Liver (tissue), 9 donors: ENCODE data around the gene METTL2B. TPM values are rescaled to one million over a fixed set of nuclear protein-coding genes. Genes with fewer than 3 reads are reported as not detected.

ENCODE experiments used
- DNase-seq: peaks from one replicate; pipeline ENCODE4 v3.0.0-alpha.2; 2017; ENCODE audit warnings: low spot score
- H3K27ac ChIP-seq, 2 donors: one replicate each; pipeline ENCODE4 v1.7.0; 2013; ENCODE audit warnings: inconsistent platforms in 2 of 2, low read length in 2 of 2, control low read depth in 1 of 2, low read depth in 1 of 2, mild to moderate bottlenecking in 1 of 2
- H3K27me3 ChIP-seq, 4 donors: one replicate each; pipeline versions ENCODE4 v1.6.1 to v1.7.0; 2013; ENCODE audit warnings: low read length in 3 of 4, inconsistent platforms in 1 of 4, mild to moderate bottlenecking in 1 of 4, moderate library complexity in 1 of 4; ENCODE audit not compliant: control insufficient read depth in 4 of 4, insufficient read depth in 4 of 4
- H3K36me3 ChIP-seq, 4 donors: one replicate each; pipeline versions ENCODE4 v1.6.1 to v1.7.0; 2013; ENCODE audit warnings: low read length in 3 of 4, mild to moderate bottlenecking in 3 of 4, low read depth in 1 of 4, moderate library complexity in 1 of 4; ENCODE audit not compliant: control insufficient read depth in 4 of 4, insufficient read depth in 3 of 4
- H3K4me1 ChIP-seq, 4 donors: one replicate each; pipeline versions ENCODE4 v1.6.1 to v1.7.0; 2013; ENCODE audit warnings: low read length in 3 of 4, mild to moderate bottlenecking in 3 of 4, moderate library complexity in 1 of 4; ENCODE audit not compliant: control insufficient read depth in 4 of 4, insufficient read depth in 4 of 4
- H3K4me3 ChIP-seq, 3 donors: one replicate each; pipeline versions ENCODE4 v1.6.1 to v1.7.0; 2013; ENCODE audit warnings: low read length in 3 of 3, control low read depth in 1 of 3, low read depth in 1 of 3, mild to moderate bottlenecking in 1 of 3
- H3K9ac ChIP-seq, 2 donors: one replicate each; pipeline ENCODE4 v1.7.0; 2013; ENCODE audit warnings: low read length in 2 of 2, mild to moderate bottlenecking in 2 of 2, moderate library complexity in 2 of 2, control low read depth in 1 of 2, low read depth in 1 of 2
- H3K9me3 ChIP-seq, 4 donors: one replicate each; pipeline versions ENCODE4 v1.6.1 to v1.7.0; 2013; ENCODE audit warnings: low read length in 3 of 4; ENCODE audit not compliant: control insufficient read depth in 4 of 4
- EGR1 ChIP-seq, 2 donors: IDR thresholded peaks; 2 replicates each; pipeline ENCODE4 v1.6.1; 2016 to 2018; ENCODE audit warnings: antibody characterized with exemption in 2 of 2, low read depth in 2 of 2
- FOXA1 ChIP-seq: IDR thresholded peaks from 2 replicates; pipeline ENCODE4 v1.6.1; 2016; ENCODE audit warnings: antibody characterized with exemption
- FOXA2 ChIP-seq: IDR thresholded peaks from 2 replicates; pipeline ENCODE4 v1.6.1; 2016; ENCODE audit warnings: antibody characterized with exemption
- GABPA ChIP-seq, 2 donors: IDR thresholded peaks in 1 of 2; conservative IDR thresholded peaks in 1 of 2; 2 replicates each; pipeline ENCODE4 v1.6.1; 2016; ENCODE audit warnings: antibody characterized with exemption in 2 of 2, mild to moderate bottlenecking in 1 of 2, moderate library complexity in 1 of 2
- HNF4A ChIP-seq, 2 donors: conservative IDR thresholded peaks; 2 replicates each; pipeline ENCODE4 v1.6.1; 2016; ENCODE audit warnings: antibody characterized with exemption in 2 of 2, mild to moderate bottlenecking in 2 of 2
- HNF4G ChIP-seq: IDR thresholded peaks from 2 replicates; pipeline ENCODE4 v1.6.1; 2016; ENCODE audit warnings: antibody characterized with exemption
- NR2F2 ChIP-seq: IDR thresholded peaks from 2 replicates; pipeline ENCODE4 v1.6.1; 2016; ENCODE audit warnings: antibody characterized with exemption
- RAD21 ChIP-seq, 2 donors: IDR thresholded peaks; 2 replicates each; pipeline ENCODE4 v1.6.1; 2016; ENCODE audit warnings: antibody characterized with exemption in 2 of 2, mild to moderate bottlenecking in 2 of 2
- RXRA ChIP-seq, 2 donors: IDR thresholded peaks; 2 replicates each; pipeline ENCODE4 v1.6.1; 2017 to 2018; ENCODE audit warnings: antibody characterized with exemption in 2 of 2, mild to moderate bottlenecking in 1 of 2
- SP1 ChIP-seq: IDR thresholded peaks from 2 replicates; pipeline ENCODE4 v1.6.1; 2018; ENCODE audit warnings: antibody characterized with exemption, mild to moderate bottlenecking
- TAF1 ChIP-seq: conservative IDR thresholded peaks from 2 replicates; pipeline ENCODE4 v1.6.1; 2016; ENCODE audit warnings: antibody characterized with exemption, mild to moderate bottlenecking
- YY1 ChIP-seq: IDR thresholded peaks from 2 replicates; pipeline ENCODE4 v1.6.1; 2016; ENCODE audit warnings: antibody characterized with exemption, mild to moderate bottlenecking
- WGBS: extraction: QIAGEN DNeasy Blood & Tissue Kit; methylation state at CpG from one replicate; pipeline ENCODE4 v1.1.7; 2013; 5-methylcytosine and 5-hydroxymethylcytosine counted together
- polyA plus RNA-seq, 2 donors: library from polyadenylated mRNA; stranded (reverse) in 1 of 2; unstranded in 1 of 2; fragments of 200-250 nt in 1 of 2; fragments of >200 nt in 1 of 2; fragmentation: Nextera tagmentation in 1 of 2; extraction: Ambion mirVana in 1 of 2; gene quantifications; one replicate each; pipeline versions ENCODE4 v1.2.1 to v1.2.3, GENCODE V29; 2013 to 2015
- total RNA-seq, 2 donors: library from RNA; depleted of rRNA; stranded (reverse); fragments of >200 nt; gene quantifications; one replicate each; pipeline ENCODE4 v1.2.3, GENCODE V29; 2014
- TF ChIP-seq, protein P1 (sequence below): fragments of 150-350 bp; IDR thresholded peaks from 2 replicates; pipeline ENCODE4 v1.5.1; 2017; ENCODE audit warnings: improper control_type of control experiment, low read depth, low read length; ENCODE audit not compliant: missing input control
- TF ChIP-seq, protein P2 (sequence below): IDR thresholded peaks from 2 replicates; pipeline ENCODE4 v1.6.1; 2016; ENCODE audit warnings: antibody characterized with exemption, mild to moderate bottlenecking
- donor health status: healthy.
- donor health status: healthy.
- donor health status: healthy.
- donor health status: healthy.
- donor health status: healthy.

METTL2B gene
- total and polyA plus RNA-seq, 4 donors, result 6.8 to 20.7 (median 12.1) TPM

DNA sequence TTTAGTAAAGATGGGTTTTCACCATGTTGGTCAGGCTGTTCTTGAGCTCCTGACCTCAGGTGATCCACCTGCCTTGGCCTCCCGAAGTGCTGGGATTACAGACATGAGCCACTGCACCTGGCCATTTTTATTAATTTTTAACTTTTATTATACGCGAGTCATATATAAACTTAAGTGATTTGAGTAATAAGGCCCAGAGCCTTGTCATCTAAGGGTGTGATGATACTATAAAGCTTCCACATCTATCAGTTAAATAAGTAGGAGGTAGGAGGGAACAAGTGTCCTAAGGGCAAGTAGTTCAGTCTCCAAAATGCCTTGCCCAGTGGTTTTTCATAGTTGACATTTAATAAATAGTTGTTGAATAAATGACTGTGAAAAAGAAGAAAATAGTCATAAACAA lies 34.2 kb upstream of the METTL2B start (continued):
- TF ChIP-seq, protein P1, sequence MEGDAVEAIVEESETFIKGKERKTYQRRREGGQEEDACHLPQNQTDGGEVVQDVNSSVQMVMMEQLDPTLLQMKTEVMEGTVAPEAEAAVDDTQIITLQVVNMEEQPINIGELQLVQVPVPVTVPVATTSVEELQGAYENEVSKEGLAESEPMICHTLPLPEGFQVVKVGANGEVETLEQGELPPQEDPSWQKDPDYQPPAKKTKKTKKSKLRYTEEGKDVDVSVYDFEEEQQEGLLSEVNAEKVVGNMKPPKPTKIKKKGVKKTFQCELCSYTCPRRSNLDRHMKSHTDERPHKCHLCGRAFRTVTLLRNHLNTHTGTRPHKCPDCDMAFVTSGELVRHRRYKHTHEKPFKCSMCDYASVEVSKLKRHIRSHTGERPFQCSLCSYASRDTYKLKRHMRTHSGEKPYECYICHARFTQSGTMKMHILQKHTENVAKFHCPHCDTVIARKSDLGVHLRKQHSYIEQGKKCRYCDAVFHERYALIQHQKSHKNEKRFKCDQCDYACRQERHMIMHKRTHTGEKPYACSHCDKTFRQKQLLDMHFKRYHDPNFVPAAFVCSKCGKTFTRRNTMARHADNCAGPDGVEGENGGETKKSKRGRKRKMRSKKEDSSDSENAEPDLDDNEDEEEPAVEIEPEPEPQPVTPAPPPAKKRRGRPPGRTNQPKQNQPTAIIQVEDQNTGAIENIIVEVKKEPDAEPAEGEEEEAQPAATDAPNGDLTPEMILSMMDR, result no peak
- no peak for TF ChIP-seq FOXA1
- no peak for TF ChIP-seq HNF4G
- TF ChIP-seq EGR1 (IDR thresholded peaks at IDR 0.05; ENCODE audit: low read depth in 2 of 2), result no peak
- no peak for TF ChIP-seq GABPA (IDR thresholded peaks at IDR 0.05 in 1 of 2, conservative IDR thresholded peaks at IDR 0.05 in 1 of 2)
- TF ChIP-seq TAF1, result no peak

DNA sequence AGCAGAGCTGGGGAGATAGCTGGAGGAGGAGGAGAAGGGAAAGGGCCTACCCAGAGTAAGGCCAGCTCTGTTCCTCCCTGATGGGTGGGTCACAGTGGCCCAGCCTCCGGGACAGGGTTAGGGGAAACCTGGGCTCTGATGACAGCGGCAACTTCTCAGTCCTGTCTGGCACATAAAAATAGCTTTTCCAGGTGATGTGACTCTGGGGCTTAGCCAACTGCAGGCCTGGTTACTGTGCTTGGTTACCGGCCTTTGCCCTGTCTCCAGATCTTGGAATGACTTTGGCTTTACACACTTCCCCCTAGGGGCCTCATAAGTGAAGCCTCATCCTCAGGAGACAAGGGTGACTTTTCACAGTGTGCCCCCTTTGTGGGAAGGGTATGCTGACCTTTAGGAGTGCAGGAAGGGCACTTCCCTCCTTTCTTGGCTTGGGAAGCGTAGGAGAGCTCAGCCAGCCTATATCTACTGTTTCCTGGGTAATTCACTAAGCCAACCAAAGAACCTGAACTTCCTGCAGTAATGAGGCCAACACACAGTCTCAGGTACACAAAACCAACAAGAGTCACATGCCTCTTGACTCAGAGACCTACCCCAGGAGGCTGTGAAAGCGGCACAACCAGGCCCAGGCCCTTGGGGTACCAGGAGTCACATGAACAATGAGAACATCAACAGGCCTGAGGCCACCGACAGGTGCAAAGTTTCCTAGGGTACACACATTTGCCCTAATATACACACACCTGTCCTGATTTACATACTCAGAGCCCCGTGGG lies 32.5 kb upstream of the METTL2B start:
- no peak overlapping the region for H3K9ac ChIP-seq
- 83% methylated on average over 7 of the region's 7 CpGs for WGBS
- H3K4me1 ChIP-seq, result no peaks in the 10 kb centered on the region
- no peak overlapping the region for H3K4me3 ChIP-seq
- no peaks in the 10 kb centered on the region for H3K9me3 ChIP-seq
- no peak for TF ChIP-seq SP1
- no peak for TF ChIP-seq EGR1 (IDR thresholded peaks at IDR 0.05; ENCODE audit: low read depth in 2 of 2)
- TF ChIP-seq HNF4A (conservative IDR thresholded peaks at IDR 0.05), result no peak
- TF ChIP-seq GABPA (IDR thresholded peaks at IDR 0.05 in 1 of 2, conservative IDR thresholded peaks at IDR 0.05 in 1 of 2), result no peak
- no peak for TF ChIP-seq RAD21 (IDR thresholded peaks at IDR 0.05)
- no peak for TF ChIP-seq NR2F2
- no peak for TF ChIP-seq RXRA (IDR thresholded peaks at IDR 0.05)
- TF ChIP-seq FOXA1, result no peak
- TF ChIP-seq HNF4G, result no peak
- TF ChIP-seq YY1, result no peak
- TF ChIP-seq, protein P1, result no peak
- no peak for TF ChIP-seq FOXA2
- TF ChIP-seq, protein P2, sequence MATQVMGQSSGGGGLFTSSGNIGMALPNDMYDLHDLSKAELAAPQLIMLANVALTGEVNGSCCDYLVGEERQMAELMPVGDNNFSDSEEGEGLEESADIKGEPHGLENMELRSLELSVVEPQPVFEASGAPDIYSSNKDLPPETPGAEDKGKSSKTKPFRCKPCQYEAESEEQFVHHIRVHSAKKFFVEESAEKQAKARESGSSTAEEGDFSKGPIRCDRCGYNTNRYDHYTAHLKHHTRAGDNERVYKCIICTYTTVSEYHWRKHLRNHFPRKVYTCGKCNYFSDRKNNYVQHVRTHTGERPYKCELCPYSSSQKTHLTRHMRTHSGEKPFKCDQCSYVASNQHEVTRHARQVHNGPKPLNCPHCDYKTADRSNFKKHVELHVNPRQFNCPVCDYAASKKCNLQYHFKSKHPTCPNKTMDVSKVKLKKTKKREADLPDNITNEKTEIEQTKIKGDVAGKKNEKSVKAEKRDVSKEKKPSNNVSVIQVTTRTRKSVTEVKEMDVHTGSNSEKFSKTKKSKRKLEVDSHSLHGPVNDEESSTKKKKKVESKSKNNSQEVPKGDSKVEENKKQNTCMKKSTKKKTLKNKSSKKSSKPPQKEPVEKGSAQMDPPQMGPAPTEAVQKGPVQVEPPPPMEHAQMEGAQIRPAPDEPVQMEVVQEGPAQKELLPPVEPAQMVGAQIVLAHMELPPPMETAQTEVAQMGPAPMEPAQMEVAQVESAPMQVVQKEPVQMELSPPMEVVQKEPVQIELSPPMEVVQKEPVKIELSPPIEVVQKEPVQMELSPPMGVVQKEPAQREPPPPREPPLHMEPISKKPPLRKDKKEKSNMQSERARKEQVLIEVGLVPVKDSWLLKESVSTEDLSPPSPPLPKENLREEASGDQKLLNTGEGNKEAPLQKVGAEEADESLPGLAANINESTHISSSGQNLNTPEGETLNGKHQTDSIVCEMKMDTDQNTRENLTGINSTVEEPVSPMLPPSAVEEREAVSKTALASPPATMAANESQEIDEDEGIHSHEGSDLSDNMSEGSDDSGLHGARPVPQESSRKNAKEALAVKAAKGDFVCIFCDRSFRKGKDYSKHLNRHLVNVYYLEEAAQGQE, result no peak
- no peak for TF ChIP-seq TAF1
- H3K36me3 ChIP-seq, result no peaks in the 10 kb centered on the region
- DNase-seq, result no peak
- no peak overlapping the region for H3K27ac ChIP-seq
- no peaks in the 10 kb centered on the region for H3K27me3 ChIP-seq
